Loucy (cell line): ENCODE data around the gene FBXO47.
"Not testable (repeated sequence)": the region's sequence is repeated elsewhere in the genome, so short reads cannot be mapped to it uniquely, and the experiment has no call there.

Source experiments
- EZH2phosphoT487 ChIP-seq: fragments of 200-600 bp; IDR thresholded peaks from 2 replicates; pipeline ENCODE4 v1.6.1; 2018; ENCODE audit warnings: antibody characterized with exemption, mild to moderate bottlenecking, moderate library complexity, borderline replicate concordance
- TF ChIP-seq, protein P1 (sequence below): fragments of 200-600 bp; sonication (generic); conservative IDR thresholded peaks from 2 replicates; pipeline ENCODE4 v1.5.1; 2014; ENCODE audit warnings: mild to moderate bottlenecking, antibody characterized with exemption, low read length

DNA sequence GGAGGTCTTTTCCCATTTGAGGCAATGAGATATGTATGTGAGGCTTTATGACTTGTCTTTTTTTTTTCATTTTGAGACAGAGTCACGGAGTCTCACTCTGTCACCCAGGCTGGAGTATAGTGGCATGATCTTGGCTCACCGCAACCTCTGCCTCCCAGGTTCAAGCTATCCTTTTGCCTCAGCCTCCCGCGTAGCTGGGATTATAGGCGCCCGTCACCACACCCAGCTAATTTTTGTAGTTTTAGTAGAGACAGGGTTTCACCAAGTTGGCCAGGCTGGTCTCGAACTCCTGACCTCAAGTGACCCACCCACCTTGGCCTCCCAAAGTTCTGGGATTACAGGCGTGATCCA lies 55.5 kb downstream of the FBXO47 start:
- TF ChIP-seq, protein P1, sequence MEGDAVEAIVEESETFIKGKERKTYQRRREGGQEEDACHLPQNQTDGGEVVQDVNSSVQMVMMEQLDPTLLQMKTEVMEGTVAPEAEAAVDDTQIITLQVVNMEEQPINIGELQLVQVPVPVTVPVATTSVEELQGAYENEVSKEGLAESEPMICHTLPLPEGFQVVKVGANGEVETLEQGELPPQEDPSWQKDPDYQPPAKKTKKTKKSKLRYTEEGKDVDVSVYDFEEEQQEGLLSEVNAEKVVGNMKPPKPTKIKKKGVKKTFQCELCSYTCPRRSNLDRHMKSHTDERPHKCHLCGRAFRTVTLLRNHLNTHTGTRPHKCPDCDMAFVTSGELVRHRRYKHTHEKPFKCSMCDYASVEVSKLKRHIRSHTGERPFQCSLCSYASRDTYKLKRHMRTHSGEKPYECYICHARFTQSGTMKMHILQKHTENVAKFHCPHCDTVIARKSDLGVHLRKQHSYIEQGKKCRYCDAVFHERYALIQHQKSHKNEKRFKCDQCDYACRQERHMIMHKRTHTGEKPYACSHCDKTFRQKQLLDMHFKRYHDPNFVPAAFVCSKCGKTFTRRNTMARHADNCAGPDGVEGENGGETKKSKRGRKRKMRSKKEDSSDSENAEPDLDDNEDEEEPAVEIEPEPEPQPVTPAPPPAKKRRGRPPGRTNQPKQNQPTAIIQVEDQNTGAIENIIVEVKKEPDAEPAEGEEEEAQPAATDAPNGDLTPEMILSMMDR: not testable (repeated sequence)
- not testable (repeated sequence) for TF ChIP-seq EZH2phosphoT487
